Left ventricle myocardium inferior (tissue), 1 donor: ENCODE measurements around the gene ITGAD. TPM values are rescaled to one million over a fixed set of nuclear protein-coding genes. Genes with fewer than 3 reads are reported as not detected.

ENCODE experiments used
- DNase-seq: peaks from one replicate; pipeline ENCODE4 v3.0.0-alpha.2; 2020
- H3K27ac ChIP-seq: fragments of 200-600 bp; replicated peaks from 2 replicates; pipeline ENCODE4 v1.8.0; 2021
- H3K27me3 ChIP-seq: fragments of 200-600 bp; 2 replicates; pipeline ENCODE4 v1.8.0; 2021; ENCODE audit warnings: low read depth
- H3K36me3 ChIP-seq: fragments of 200-600 bp; 2 replicates; pipeline ENCODE4 v1.8.0; 2021
- H3K4me1 ChIP-seq: fragments of 200-600 bp; 2 replicates; pipeline ENCODE4 v1.8.0; 2021
- H3K4me3 ChIP-seq: fragments of 200-600 bp; 2 replicates; pipeline ENCODE4 v1.8.0; 2021; ENCODE audit warnings: mild to moderate bottlenecking, moderate library complexity
- H3K9me3 ChIP-seq: fragments of 200-600 bp; replicated peaks from 2 replicates; pipeline ENCODE4 v1.8.0; 2021
- CTCF ChIP-seq: fragments of 200-600 bp; IDR thresholded peaks from 2 replicates; pipeline ENCODE4 v1.8.0; 2021; ENCODE audit warnings: antibody characterized with exemption, mild to moderate bottlenecking, borderline replicate concordance
- intact Hi-C: fragments of 100-400 bp; cut with micrococcal nuclease; formaldehyde crosslinking; loops from one replicate; pipeline ENCODE4 v1.11.0; 2022
- total RNA-seq: library from RNA; stranded (reverse); fragmentation: NEBNext Ultra II Directional; extraction: Animal tissue kit (Norgen Biotek cat#: 25700); gene quantifications from one replicate; pipeline ENCODE4 v1.2.1, GENCODE V29; 2021
- donor health status: DM: no; HTN: yes; CAD: no; lungs with severe emphysema.

ITGAD gene
- total RNA-seq, 1 donor from 2014 or later = not detected

GRCh38 chr16:31461921-31462804, 69.0 kb downstream of the ITGAD start:
- Histone ChIP-seq H3K36me3 (peaks cover 44% of the 10 kb centered on the region), H3K9me3 (no peaks in the 10 kb centered on the region), H3K27ac (no peak overlapping the region), H3K27me3 (no peaks in the 10 kb centered on the region), H3K4me3 (no peak overlapping the region), H3K4me1 (peaks cover 32% of the 10 kb centered on the region)
- intact Hi-C loops = no loop called here
- TF ChIP-seq CTCF = no peak
- DNase-seq = no peak

GRCh38 chr16:31464348-31464769, 71.2 kb downstream of the ITGAD start:
- intact Hi-C loops = no loop called here
- peaks cover 44% of the 10 kb centered on the region for H3K36me3 ChIP-seq

GRCh38 chr16:31464781-31465260, 71.7 kb downstream of the ITGAD start:
- intact Hi-C loops = no loop called here
- Histone ChIP-seq H3K4me1 (peaks cover 13% of the 10 kb centered on the region), H3K27me3 (no peaks in the 10 kb centered on the region), H3K9me3 (no peaks in the 10 kb centered on the region), H3K4me3 (no peak overlapping the region), H3K36me3 (peaks cover 44% of the 10 kb centered on the region), H3K27ac (no peak overlapping the region)
- TF ChIP-seq CTCF = no peak
- DNase-seq = no peak

More at GRCh38 chr16:31464348-31464769, 71.2 kb downstream of the ITGAD start:
- Histone ChIP-seq H3K27ac (no peak overlapping the region), H3K4me3 (no peak overlapping the region), H3K27me3 (no peaks in the 10 kb centered on the region), H3K4me1 (peaks cover 13% of the 10 kb centered on the region), H3K9me3 (no peaks in the 10 kb centered on the region)
- no peak for TF ChIP-seq CTCF
- no peak for DNase-seq

GRCh38 chr16:31465788-31466370, 72.7 kb downstream of the ITGAD start:
- Histone ChIP-seq H3K27me3 (no peaks in the 10 kb centered on the region), H3K4me3 (no peak overlapping the region), H3K36me3 (peaks cover 44% of the 10 kb centered on the region), H3K27ac (no peak overlapping the region), H3K4me1 (peaks cover 5% of the 10 kb centered on the region), H3K9me3 (no peaks in the 10 kb centered on the region)
- TF ChIP-seq CTCF = no peak
- intact Hi-C loops = no loop called here
- DNase-seq = no peak

- no peak for DNase-seq
- no peak overlapping the region for H3K27ac ChIP-seq
- no peaks in the 10 kb centered on the region for H3K9me3 ChIP-seq
- intact Hi-C loops = no loop called here
- no peaks in the 10 kb centered on the region for H3K27me3 ChIP-seq
- H3K4me3 ChIP-seq = no peak overlapping the region
- no peak for TF ChIP-seq CTCF
- peaks cover 44% of the 10 kb centered on the region for H3K36me3 ChIP-seq
- H3K4me1 ChIP-seq = peaks cover 8% of the 10 kb centered on the region
Observed at GRCh38 chr16:31466381-31466841, 73.3 kb downstream of the ITGAD start.
